ENCODE results near the gene M1AP. TPM values are rescaled to one million over a fixed set of nuclear protein-coding genes. Genes with fewer than 3 reads are reported as not detected.

M1AP gene
- total RNA-seq, 1 experiment from 2014 or later: 7.6 TPM

DNA sequence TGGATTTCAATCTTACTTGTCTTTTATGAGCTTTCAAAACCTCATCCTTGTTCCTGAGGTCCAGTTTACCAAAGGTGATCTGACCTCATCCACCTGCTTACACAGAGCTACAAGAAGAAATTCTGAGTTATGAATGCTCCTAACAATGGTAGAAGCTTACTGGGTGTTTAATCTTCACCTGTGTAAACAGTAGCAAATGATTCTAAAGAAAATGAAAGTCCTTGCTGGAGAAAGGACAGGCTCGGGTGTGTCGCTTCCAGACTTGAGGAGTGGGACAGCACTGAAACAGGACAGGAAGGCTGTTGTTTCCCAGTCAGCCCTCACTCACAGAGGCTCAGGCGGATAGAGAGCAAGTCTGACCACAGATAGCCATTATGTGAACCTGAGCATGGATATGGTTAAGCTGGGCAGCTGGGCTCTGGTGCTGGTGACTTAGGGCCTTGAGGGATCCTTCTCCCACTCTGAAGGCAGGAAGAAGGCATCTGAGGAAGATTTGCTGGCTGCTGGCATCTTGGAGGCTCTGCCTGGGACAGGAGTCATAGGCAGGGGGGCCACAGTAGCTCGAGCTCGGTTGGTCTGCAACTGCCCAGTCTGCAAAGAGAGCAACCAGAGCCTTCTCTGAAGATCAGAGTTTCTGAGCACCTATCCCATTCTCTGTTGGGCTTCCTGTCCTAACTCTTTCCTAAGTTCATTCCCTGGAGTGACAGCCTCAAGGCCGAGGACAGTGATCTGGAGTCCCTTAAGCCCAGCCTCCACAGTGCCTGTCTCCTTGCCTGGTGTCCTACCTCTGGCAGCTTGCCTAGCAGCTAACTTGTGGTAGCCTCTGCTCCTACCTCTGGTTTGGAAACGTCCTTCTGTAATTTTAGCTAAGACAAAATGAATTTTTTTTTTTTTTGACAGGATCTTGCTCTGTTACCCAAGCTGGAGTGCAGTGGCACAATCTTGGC is 89.6 kb downstream of the M1AP start:
- no peak overlapping the region for H3K27ac ChIP-seq (ENCODE audit: insufficient read length, low read depth, low read length)
- H3K27me3 ChIP-seq (ENCODE audit: insufficient read depth, low read length): no peaks in the 10 kb centered on the region; the same call in 1 of the 2 replicates

More for the DNA sequence above, 89.6 kb downstream of the M1AP start:
- Histone ChIP-seq H4K91ac (ENCODE audit: insufficient read length, low read depth, low read length) (no peak overlapping the region), H3K4me2 (ENCODE audit: insufficient read depth, insufficient read length, low read length) (no peak overlapping the region), H4K20me1 (ENCODE audit: control insufficient read depth, insufficient read depth, insufficient read length) (no peaks in the 10 kb centered on the region), H3K79me2 (ENCODE audit: insufficient read depth, low read length) (no peaks in the 10 kb centered on the region), H2BK15ac (ENCODE audit: low read depth, low read length) (no peak overlapping the region), H3K4ac (ENCODE audit: low read depth, low read length) (no peak overlapping the region), H3K56ac (ENCODE audit: insufficient read length, low read depth, low read length) (no peak overlapping the region), H3T11ph (ENCODE audit: low read length) (no peak overlapping the region), H3K9ac (ENCODE audit: extremely low read depth, insufficient read length, low read length) (no peak overlapping the region), H4K5ac (ENCODE audit: insufficient read length, low read depth, low read length) (no peak overlapping the region), H3K23me2 (ENCODE audit: insufficient read length, low read depth, low read length, poor library complexity, severe bottlenecking) (peaks cover 13% of the 10 kb centered on the region), H3K14ac (ENCODE audit: insufficient read depth, low read length) (no peak overlapping the region), H2BK5ac (ENCODE audit: insufficient read length, low read length) (no peak overlapping the region), H2AFZ (ENCODE audit: low read length) (no peak overlapping the region), H2BK12ac (ENCODE audit: insufficient read length, low read depth, low read length) (no peak overlapping the region), H3K9me3 (ENCODE audit: control insufficient read depth, low read depth, low read length) (no peaks in the 10 kb centered on the region), H2AK5ac (ENCODE audit: insufficient read length, low read length) (no peak overlapping the region), H3K4me1 (ENCODE audit: insufficient read depth, low read length) (0 out of 2 replicates have a peak, but pooled peaks cover 3% of the 10 kb centered on the region), H3K23ac (ENCODE audit: insufficient read length, low read depth, low read length) (no peak overlapping the region), H3K18ac (ENCODE audit: insufficient read length, low read depth, low read length) (no peak overlapping the region), H4K8ac (replicated peaks; ENCODE audit: insufficient read length, low read depth, low read length) (no peak overlapping the region), H2BK20ac (ENCODE audit: low read depth, low read length, poor library complexity, severe bottlenecking) (no peak overlapping the region), H3K79me1 (ENCODE audit: insufficient read depth, low read depth, low read length, poor library complexity, severe bottlenecking) (no peaks in the 10 kb centered on the region), H2BK120ac (ENCODE audit: low read depth, low read length, poor library complexity, severe bottlenecking) (no peak overlapping the region)
- Mint-ChIP-seq H3K36me3 (ENCODE audit: insufficient read depth in 1 of 3, low read depth in 3 of 3) (peaks cover 0 to 16% (median 12%) of the 10 kb centered on the region in 3 experiments; a peak in 4 of 7 replicates), H3K9me3 (no peaks in the 10 kb centered on the region), H3K4me3 (no peak overlapping the region), H3K27ac (no peak overlapping the region), H3K4me1 (peaks cover 13 to 19% of the 10 kb centered on the region in 2 experiments), H3K27me3 (ENCODE audit: low read depth) (peaks cover 34% of the 10 kb centered on the region)
- DNase-seq: no peak
- no peak for TF ChIP-seq CTCF (conservative IDR thresholded peaks at IDR 0.05)
- WGBS (ENCODE audit: extremely low coverage, insufficient read length, low lambda C conversion rate): no CpG with 5 or more reads among the region's 7 CpGs
